CD4-positive, CD25-positive, alpha-beta regulatory T cell (primary cell): ENCODE data around the gene DDX6. TPM values are rescaled to one million over a fixed set of nuclear protein-coding genes. Genes with fewer than 3 reads are reported as not detected.
"Not testable (repeated sequence)": the region's sequence is repeated elsewhere in the genome, so short reads cannot be mapped to it uniquely, and the experiment has no call there.

Source experiments
- ATAC-seq, 2 donors: fragments of 150-1000 bp; cut with Tn5 transposase; one replicate each; pipeline ENCODE4 v1.10.0; 2021; ENCODE audit warnings: low read depth in 2 of 2, moderate number of reproducible peaks in 2 of 2, moderate library complexity in 1 of 2
- DNase-seq, 3 donors: peaks; one replicate each; pipeline versions ENCODE4 v3.0.0 to v3.0.0-alpha.2; 2012 to 2022; ENCODE audit warnings: mixed read lengths in 1 of 3
- H3K27ac ChIP-seq: one replicate; pipeline ENCODE4 v1.7.0; 2013; ENCODE audit warnings: mild to moderate bottlenecking, low read length; ENCODE audit not compliant: insufficient read depth, poor library complexity, severe bottlenecking
- H3K27me3 ChIP-seq: one replicate; pipeline ENCODE4 v1.7.0; 2013; ENCODE audit warnings: low read length; ENCODE audit not compliant: control insufficient read depth, insufficient read depth
- H3K36me3 ChIP-seq: one replicate; pipeline ENCODE4 v1.7.0; 2013; ENCODE audit warnings: mild to moderate bottlenecking, low read length, moderate library complexity; ENCODE audit not compliant: control insufficient read depth, insufficient read depth
- H3K4me1 ChIP-seq: 2 replicates; pipeline ENCODE4 v1.7.0; 2013; ENCODE audit warnings: mild to moderate bottlenecking, low read length; ENCODE audit not compliant: insufficient read depth, control insufficient read depth, poor library complexity, severe bottlenecking
- H3K4me3 ChIP-seq: one replicate; pipeline ENCODE4 v1.7.0; 2013; ENCODE audit warnings: low read depth, mild to moderate bottlenecking, low read length, moderate library complexity
- H3K9me3 ChIP-seq, 2 experiments: 1 replicate in 1 of 2; 2 replicates in 1 of 2; pipeline ENCODE4 v1.7.0; 2013; ENCODE audit warnings: low read length in 2 of 2, mild to moderate bottlenecking in 1 of 2, moderate library complexity in 1 of 2; ENCODE audit not compliant: control insufficient read depth in 2 of 2
- H3K27ac Mint-ChIP-seq, 3 donors: one replicate each; pipeline ENCODE4 v1.8.0; 2020 to 2022; ENCODE audit warnings: mild to moderate bottlenecking in 3 of 3, mixed read lengths in 3 of 3, moderate library complexity in 2 of 3
- H3K27me3 Mint-ChIP-seq: one replicate; pipeline ENCODE4 v1.8.0; 2022; ENCODE audit warnings: mild to moderate bottlenecking, mixed read lengths
- H3K36me3 Mint-ChIP-seq: one replicate; pipeline ENCODE4 v1.8.0; 2020; ENCODE audit warnings: mixed read lengths
- H3K4me1 Mint-ChIP-seq, 4 donors: one replicate each; pipeline ENCODE4 v1.8.0; 2020 to 2022; ENCODE audit warnings: mixed read lengths in 4 of 4, mild to moderate bottlenecking in 1 of 4
- H3K4me3 Mint-ChIP-seq, 4 donors: one replicate each; pipeline ENCODE4 v1.8.0; 2020 to 2022; ENCODE audit warnings: mild to moderate bottlenecking in 4 of 4, mixed read lengths in 4 of 4, moderate library complexity in 3 of 4
- H3K9me3 Mint-ChIP-seq, 7 donors: one replicate each; pipeline ENCODE4 v1.8.0; 2020 to 2022; ENCODE audit warnings: mixed read lengths in 7 of 7, mild to moderate bottlenecking in 3 of 7, moderate library complexity in 2 of 7
- polyA plus RNA-seq, 4 donors: library from polyadenylated mRNA; unstranded; fragments of 300-500 nt; fragmentation: Illumina TruSeq; gene quantifications; one replicate each; pipeline ENCODE4 v1.2.3, GENCODE V29; 2021
- total RNA-seq: library from RNA; stranded (reverse); gene quantifications from one replicate; pipeline ENCODE4 v1.2.3, GENCODE V29; 2022

Gene DDX6
- total and polyA plus RNA-seq, 5 donors from 2014 or later: 79.0 to 293 (median 100.0) TPM

- not testable (repeated sequence) for DNase-seq, H3K27me3 Mint-ChIP-seq, H3K27me3 ChIP-seq, H3K9me3 Mint-ChIP-seq, H3K4me3 Mint-ChIP-seq, H3K36me3 ChIP-seq, H3K27ac ChIP-seq, H3K4me3 ChIP-seq, H3K4me1 Mint-ChIP-seq, H3K9me3 ChIP-seq, H3K4me1 ChIP-seq, ATAC-seq, H3K36me3 Mint-ChIP-seq
- H3K27ac Mint-ChIP-seq: peak overlapping the region in 1 of 3 donors; percentile 62
Observed at GRCh38 chr11:118717221-118717620, 73.7 kb downstream of the DDX6 start.

- H3K4me1 ChIP-seq: peaks cover 4% of the 10 kb centered on the region
- ATAC-seq (no peak), DNase-seq (no peak)
- Mint-ChIP-seq H3K4me3 (no peak overlapping the region), H3K9me3 (peaks cover 0 to 3% (median 0%) of the 10 kb centered on the region in 7 donors), H3K4me1 (peaks cover 0 to 8% (median 3%) of the 10 kb centered on the region in 4 donors), H3K36me3 (no peaks in the 10 kb centered on the region), H3K27ac (peak overlapping the region; percentile 14 to 72 (median 23)), H3K27me3 (no peaks in the 10 kb centered on the region)
- no peaks in the 10 kb centered on the region for H3K9me3 ChIP-seq
- H3K27me3 ChIP-seq: no peaks in the 10 kb centered on the region
- no peaks in the 10 kb centered on the region for H3K36me3 ChIP-seq
- H3K4me3 ChIP-seq: no peak overlapping the region
- H3K27ac ChIP-seq: no peak overlapping the region
Observed at GRCh38 chr11:118715837-118716260, 75.1 kb downstream of the DDX6 start.

DNA sequence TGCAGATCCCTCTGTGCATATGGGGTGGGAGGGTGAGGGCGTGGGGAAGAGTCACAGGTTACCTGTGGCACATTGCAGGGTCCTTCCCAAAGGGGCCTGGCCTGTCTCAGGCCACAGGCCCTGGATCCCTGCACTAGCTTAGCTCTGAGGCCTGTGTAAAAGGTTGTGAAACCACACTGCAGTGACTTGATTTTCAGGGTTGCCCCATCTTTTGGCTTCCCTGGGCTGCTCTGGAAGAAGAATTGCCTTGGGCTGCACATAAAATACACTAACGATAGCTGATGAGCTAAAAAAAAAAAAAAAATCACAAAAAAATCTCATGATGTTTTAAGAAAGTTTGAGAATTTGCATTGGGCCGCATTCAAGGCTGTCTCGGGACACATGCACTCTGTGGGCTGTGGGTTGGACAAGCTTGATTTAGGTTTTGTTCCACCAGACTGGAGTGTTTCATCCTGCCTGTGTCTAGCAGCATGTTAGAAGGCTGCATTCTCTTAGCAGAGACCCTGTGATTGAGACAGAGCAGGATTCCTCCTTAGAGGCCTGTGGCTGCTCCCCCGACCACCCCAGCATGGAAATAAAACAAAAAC, 75.6 kb downstream of the DDX6 start:
- Mint-ChIP-seq H3K27ac (peak overlapping the region in 2 of 3 donors; percentile 23 to 72), H3K4me1 (peaks cover 0 to 8% (median 3%) of the 10 kb centered on the region in 4 donors)

GRCh38 chr11:118714816-118715215, 76.1 kb downstream of the DDX6 start:
- no peak for ATAC-seq
- Mint-ChIP-seq H3K36me3 (no peaks in the 10 kb centered on the region), H3K27me3 (no peaks in the 10 kb centered on the region), H3K4me3 (no peak overlapping the region), H3K4me1 (peaks cover 0 to 8% (median 3%) of the 10 kb centered on the region in 4 donors), H3K9me3 (peaks cover 0 to 3% (median 0%) of the 10 kb centered on the region in 7 donors), H3K27ac (peak overlapping the region in 2 of 3 donors; percentile 44 to 66)
- Histone ChIP-seq H3K4me3 (no peak overlapping the region), H3K36me3 (no peaks in the 10 kb centered on the region), H3K27me3 (no peaks in the 10 kb centered on the region), H3K4me1 (peaks cover 4% of the 10 kb centered on the region), H3K9me3 (no peaks in the 10 kb centered on the region), H3K27ac (no peak overlapping the region)
- DNase-seq: no peak

More for the DNA sequence above, 75.6 kb downstream of the DDX6 start:
- H3K9me3 Mint-ChIP-seq: peaks cover 0 to 3% (median 0%) of the 10 kb centered on the region in 7 donors
- H3K9me3 ChIP-seq: no peaks in the 10 kb centered on the region
- no peaks in the 10 kb centered on the region for H3K36me3 ChIP-seq
- no peak for ATAC-seq
- H3K27me3 ChIP-seq: no peaks in the 10 kb centered on the region
- H3K4me3 ChIP-seq: no peak overlapping the region
- H3K4me1 ChIP-seq: peaks cover 4% of the 10 kb centered on the region
- no peak overlapping the region for H3K4me3 Mint-ChIP-seq
- no peak for DNase-seq
- H3K27me3 Mint-ChIP-seq: no peaks in the 10 kb centered on the region
- H3K27ac ChIP-seq: no peak overlapping the region
- no peaks in the 10 kb centered on the region for H3K36me3 Mint-ChIP-seq

GRCh38 chr11:118714416-118714815, 76.5 kb downstream of the DDX6 start:
- H3K4me1 Mint-ChIP-seq, H3K27ac ChIP-seq, H3K9me3 Mint-ChIP-seq, H3K4me3 Mint-ChIP-seq, H3K9me3 ChIP-seq, H3K4me1 ChIP-seq, H3K27me3 ChIP-seq, ATAC-seq, DNase-seq, H3K4me3 ChIP-seq, H3K36me3 ChIP-seq, H3K36me3 Mint-ChIP-seq, H3K27me3 Mint-ChIP-seq: not testable (repeated sequence)
- peak overlapping the region in 1 of 3 donors; percentile 44 for H3K27ac Mint-ChIP-seq

- Mint-ChIP-seq H3K27ac (peak overlapping the region in 1 of 3 donors; percentile 38), H3K4me3 (no peak overlapping the region), H3K27me3 (peaks cover 6% of the 10 kb centered on the region), H3K4me1 (peaks cover 17 to 50% (median 29%) of the 10 kb centered on the region in 4 donors), H3K9me3 (peaks cover 0 to 2% (median 0%) of the 10 kb centered on the region in 7 donors), H3K36me3 (no peaks in the 10 kb centered on the region)
- no peak overlapping the region for H3K27ac ChIP-seq
- H3K4me1 ChIP-seq: peaks cover 31% of the 10 kb centered on the region
- DNase-seq (no peak), ATAC-seq (no peak)
- H3K36me3 ChIP-seq: no peaks in the 10 kb centered on the region
- H3K9me3 ChIP-seq: no peaks in the 10 kb centered on the region
- H3K4me3 ChIP-seq: no peak overlapping the region
- no peaks in the 10 kb centered on the region for H3K27me3 ChIP-seq
Observed at GRCh38 chr11:118708296-118708695, 82.7 kb downstream of the DDX6 start.

DNA sequence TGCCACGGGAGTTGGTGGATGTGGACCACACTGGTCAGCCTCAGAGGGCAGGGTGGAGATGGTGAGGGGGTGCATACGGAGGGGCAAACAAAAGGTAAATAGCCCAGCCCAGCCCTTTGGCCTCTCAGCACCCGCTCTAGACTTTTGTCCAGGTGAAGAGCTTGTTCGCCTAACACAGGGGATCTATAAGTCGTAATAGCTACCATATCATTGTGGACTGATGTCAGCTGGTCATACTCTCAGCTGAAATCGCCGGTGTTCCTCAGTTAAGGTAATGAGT, 84.5 kb downstream of the DDX6 start:
- Mint-ChIP-seq H3K27me3 (peaks cover 6% of the 10 kb centered on the region), H3K27ac (peak overlapping the region; percentile 9 to 97 (median 97)), H3K4me1 (peaks cover 18 to 63% (median 30%) of the 10 kb centered on the region in 4 donors), H3K36me3 (no peaks in the 10 kb centered on the region), H3K4me3 (no peak overlapping the region), H3K9me3 (peaks cover 0 to 2% (median 0%) of the 10 kb centered on the region in 7 donors)
- ATAC-seq: no peak
- Histone ChIP-seq H3K27ac (no peak overlapping the region), H3K9me3 (no peaks in the 10 kb centered on the region), H3K4me3 (no peak overlapping the region), H3K4me1 (peaks cover 41% of the 10 kb centered on the region), H3K36me3 (no peaks in the 10 kb centered on the region), H3K27me3 (no peaks in the 10 kb centered on the region)
- DNase-seq: no peak
